ENCODE measurements around the gene ALK. TPM values are rescaled to one million over a fixed set of nuclear protein-coding genes. Genes with fewer than 3 reads are reported as not detected.

The ALK gene
- total and polyA plus RNA-seq, 2 experiments from 2014 or later, result 0.35 TPM; not detected in 1

DNA sequence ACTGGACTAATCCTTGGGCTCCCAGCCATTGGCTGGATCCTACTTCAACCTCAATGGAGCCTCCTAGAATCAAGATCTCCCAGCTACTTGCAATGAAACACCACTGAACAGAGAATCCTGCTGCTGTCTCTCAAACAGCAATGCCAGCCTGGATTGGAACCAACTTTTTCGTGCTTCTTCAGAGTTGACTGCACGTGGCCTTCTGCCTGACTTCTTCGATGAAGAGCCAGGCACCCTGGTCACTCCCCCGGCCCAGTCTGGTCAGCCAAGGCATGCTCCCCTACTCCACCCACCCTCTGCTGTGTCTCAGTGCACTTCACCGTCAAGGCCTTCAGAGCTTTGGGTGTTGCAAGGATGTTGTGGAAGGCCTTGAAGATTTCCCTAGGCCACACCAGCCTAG lies 657.5 kb downstream of the ALK start (continued):
- TF ChIP-seq, protein P1, sequence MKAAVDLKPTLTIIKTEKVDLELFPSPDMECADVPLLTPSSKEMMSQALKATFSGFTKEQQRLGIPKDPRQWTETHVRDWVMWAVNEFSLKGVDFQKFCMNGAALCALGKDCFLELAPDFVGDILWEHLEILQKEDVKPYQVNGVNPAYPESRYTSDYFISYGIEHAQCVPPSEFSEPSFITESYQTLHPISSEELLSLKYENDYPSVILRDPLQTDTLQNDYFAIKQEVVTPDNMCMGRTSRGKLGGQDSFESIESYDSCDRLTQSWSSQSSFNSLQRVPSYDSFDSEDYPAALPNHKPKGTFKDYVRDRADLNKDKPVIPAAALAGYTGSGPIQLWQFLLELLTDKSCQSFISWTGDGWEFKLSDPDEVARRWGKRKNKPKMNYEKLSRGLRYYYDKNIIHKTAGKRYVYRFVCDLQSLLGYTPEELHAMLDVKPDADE (IDR thresholded peaks at IDR 0.05), result no peak
- TF ChIP-seq STAT1 (IDR thresholded peaks at IDR 0.05; ENCODE audit: unreplicated experiment), result no peak
- TF ChIP-seq, protein P2, sequence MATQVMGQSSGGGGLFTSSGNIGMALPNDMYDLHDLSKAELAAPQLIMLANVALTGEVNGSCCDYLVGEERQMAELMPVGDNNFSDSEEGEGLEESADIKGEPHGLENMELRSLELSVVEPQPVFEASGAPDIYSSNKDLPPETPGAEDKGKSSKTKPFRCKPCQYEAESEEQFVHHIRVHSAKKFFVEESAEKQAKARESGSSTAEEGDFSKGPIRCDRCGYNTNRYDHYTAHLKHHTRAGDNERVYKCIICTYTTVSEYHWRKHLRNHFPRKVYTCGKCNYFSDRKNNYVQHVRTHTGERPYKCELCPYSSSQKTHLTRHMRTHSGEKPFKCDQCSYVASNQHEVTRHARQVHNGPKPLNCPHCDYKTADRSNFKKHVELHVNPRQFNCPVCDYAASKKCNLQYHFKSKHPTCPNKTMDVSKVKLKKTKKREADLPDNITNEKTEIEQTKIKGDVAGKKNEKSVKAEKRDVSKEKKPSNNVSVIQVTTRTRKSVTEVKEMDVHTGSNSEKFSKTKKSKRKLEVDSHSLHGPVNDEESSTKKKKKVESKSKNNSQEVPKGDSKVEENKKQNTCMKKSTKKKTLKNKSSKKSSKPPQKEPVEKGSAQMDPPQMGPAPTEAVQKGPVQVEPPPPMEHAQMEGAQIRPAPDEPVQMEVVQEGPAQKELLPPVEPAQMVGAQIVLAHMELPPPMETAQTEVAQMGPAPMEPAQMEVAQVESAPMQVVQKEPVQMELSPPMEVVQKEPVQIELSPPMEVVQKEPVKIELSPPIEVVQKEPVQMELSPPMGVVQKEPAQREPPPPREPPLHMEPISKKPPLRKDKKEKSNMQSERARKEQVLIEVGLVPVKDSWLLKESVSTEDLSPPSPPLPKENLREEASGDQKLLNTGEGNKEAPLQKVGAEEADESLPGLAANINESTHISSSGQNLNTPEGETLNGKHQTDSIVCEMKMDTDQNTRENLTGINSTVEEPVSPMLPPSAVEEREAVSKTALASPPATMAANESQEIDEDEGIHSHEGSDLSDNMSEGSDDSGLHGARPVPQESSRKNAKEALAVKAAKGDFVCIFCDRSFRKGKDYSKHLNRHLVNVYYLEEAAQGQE (IDR thresholded peaks at IDR 0.05; ENCODE audit: unreplicated experiment), result no peak
- no peak for TF ChIP-seq ZNF114 (CRISPR knock-in tag; IDR thresholded peaks at IDR 0.05)
- no peak for TF ChIP-seq CREB1 (CRISPR knock-in tag; IDR thresholded peaks at IDR 0.05; ENCODE audit: low read depth)
- no peak for TF ChIP-seq EZH2phosphoT487 (IDR thresholded peaks at IDR 0.05; ENCODE audit: unreplicated experiment)
- no peak for TF ChIP-seq POLR2AphosphoS5 (IDR thresholded peaks at IDR 0.05; ENCODE audit: low read depth)

DNA sequence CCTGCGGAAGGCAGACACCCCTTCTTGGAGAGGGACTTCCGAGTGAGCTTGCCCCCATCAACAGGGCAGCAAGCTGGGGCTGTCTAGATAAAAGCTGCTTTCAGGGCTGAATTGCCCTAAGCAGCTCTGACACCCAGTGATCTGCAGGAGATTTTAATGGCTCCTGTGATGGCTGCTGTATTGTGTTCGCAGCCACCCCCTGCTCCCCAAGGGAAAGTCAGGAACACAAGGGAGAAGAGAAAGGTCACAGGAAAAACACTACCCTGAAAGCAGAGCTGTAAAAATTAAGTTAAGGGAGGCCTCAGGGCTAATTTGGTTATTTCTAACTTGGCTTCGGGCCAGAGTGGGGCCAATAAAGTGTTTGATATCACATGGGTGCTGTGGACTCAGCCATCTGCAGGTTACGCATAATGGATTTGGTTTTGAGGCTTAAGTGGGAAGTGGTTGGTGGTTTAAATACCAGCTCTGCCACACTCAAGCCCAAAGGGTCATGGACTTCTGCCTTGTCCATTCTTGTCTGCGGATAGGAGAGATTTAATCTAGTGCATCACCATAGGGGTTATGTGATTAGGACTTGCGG lies 658.6 kb downstream of the ALK start:
- no peak overlapping the region for H2AFZ ChIP-seq
- no peaks in the 10 kb centered on the region for H4K20me1 ChIP-seq (replicated peaks; ENCODE audit: insufficient read depth)
- no peak overlapping the region for H3K27ac Mint-ChIP-seq
- no peaks in the 10 kb centered on the region for H3K79me2 ChIP-seq (replicated peaks; ENCODE audit: insufficient read depth)
- H3K4me3 Mint-ChIP-seq, result no peak overlapping the region
- no peak for TF ChIP-seq NANOG (IDR thresholded peaks at IDR 0.05; ENCODE audit: borderline replicate concordance)
- TF ChIP-seq JUNB (IDR thresholded peaks at IDR 0.05; ENCODE audit: unreplicated experiment), result no peak
- TF ChIP-seq ZNF114 (CRISPR knock-in tag; IDR thresholded peaks at IDR 0.05), result no peak
- TF ChIP-seq, protein P1 (IDR thresholded peaks at IDR 0.05), result no peak
- no peaks in the 10 kb centered on the region for H3K36me3 Mint-ChIP-seq (ENCODE audit: low read depth)
- DNase-seq (ENCODE audit: low spot score) (no peak), ATAC-seq (no peak)
- H3K27me3 ChIP-seq (ENCODE audit: insufficient read depth), result no peaks in the 10 kb centered on the region
- peaks cover 3% of the 10 kb centered on the region for H3K27me3 Mint-ChIP-seq (ENCODE audit: insufficient read depth, low read depth, poor library complexity)
- no peaks in the 10 kb centered on the region for H3F3A ChIP-seq (replicated peaks; ENCODE audit: low read depth)
- no peaks in the 10 kb centered on the region for H3K36me3 ChIP-seq (ENCODE audit: insufficient read depth)
- H3K4me1 Mint-ChIP-seq, result no peaks in the 10 kb centered on the region
- H3K4me3 ChIP-seq, result no peak overlapping the region
- H3K4me1 ChIP-seq (ENCODE audit: insufficient read depth), result no peaks in the 10 kb centered on the region
- H3K4me2 ChIP-seq, result no peak overlapping the region
- H3K27ac ChIP-seq (ENCODE audit: low read depth), result no peak overlapping the region
- peaks cover 3% of the 10 kb centered on the region; the same call in 2 of the 3 replicates for H3K9me3 Mint-ChIP-seq
- no peaks in the 10 kb centered on the region for H3K9me2 ChIP-seq (ENCODE audit: insufficient read depth)
